H1 (cell line): ENCODE data around the gene LPCAT1.

Experiments
- EP300 ChIP-seq, 2 experiments: IDR thresholded peaks; 1 replicate in 1 of 2; 2 replicates in 1 of 2; pipeline ENCODE4 v1.6.1; 2011 to 2012; ENCODE audit warnings: low read depth in 2 of 2, low read length in 2 of 2, mild to moderate bottlenecking in 2 of 2, borderline replicate concordance in 1 of 2, inconsistent platforms in 1 of 2, moderate library complexity in 1 of 2
- EZH2 ChIP-seq: fragments of 200-600 bp; sonication (generic); IDR thresholded peaks from 2 replicates; pipeline ENCODE4 v1.7.1; 2012; ENCODE audit warnings: low read depth, mild to moderate bottlenecking, moderate library complexity, low read length, inconsistent platforms; ENCODE audit not compliant: severe bottlenecking
- MAX ChIP-seq: IDR thresholded peaks from 2 replicates; pipeline ENCODE4 v1.6.1; 2012; ENCODE audit warnings: inconsistent platforms
- NANOG ChIP-seq: IDR thresholded peaks from 2 replicates; pipeline ENCODE4 v1.6.1; 2011; ENCODE audit warnings: low read length, low read depth, mild to moderate bottlenecking, inconsistent platforms; ENCODE audit not compliant: insufficient read depth, poor library complexity, severe bottlenecking
- POLR2A ChIP-seq, 2 experiments: IDR thresholded peaks; 1 replicate in 1 of 2; 2 replicates in 1 of 2; pipeline ENCODE4 v1.6.1; 2011; ENCODE audit warnings: low read depth in 2 of 2, low read length in 2 of 2, mild to moderate bottlenecking in 2 of 2; ENCODE audit errors: control extremely low read depth in 1 of 2
- RAD21 ChIP-seq, 2 experiments: IDR thresholded peaks in 1 of 2; conservative IDR thresholded peaks in 1 of 2; 2 replicates each; pipeline ENCODE4 v1.6.1; 2011; ENCODE audit warnings: low read depth in 2 of 2, low read length in 2 of 2, improper control_type of control experiment in 1 of 2, inconsistent platforms in 1 of 2, mild to moderate bottlenecking in 1 of 2, moderate library complexity in 1 of 2
- RFX5 ChIP-seq: IDR thresholded peaks from 2 replicates; pipeline ENCODE4 v1.6.1; 2011; ENCODE audit warnings: low read depth, low read length, improper control_type of control experiment, borderline replicate concordance
- SIN3A ChIP-seq, 2 experiments: IDR thresholded peaks in 1 of 2; conservative IDR thresholded peaks in 1 of 2; 2 replicates each; pipeline ENCODE4 v1.6.1; 2011 to 2012; ENCODE audit warnings: low read length in 2 of 2, improper control_type of control experiment in 1 of 2, low read depth in 1 of 2, mild to moderate bottlenecking in 1 of 2
- SP1 ChIP-seq: IDR thresholded peaks from 2 replicates; pipeline ENCODE4 v1.6.1; 2011; ENCODE audit warnings: low read depth, low read length
- SP4 ChIP-seq: IDR thresholded peaks from 2 replicates; pipeline ENCODE4 v1.6.1; 2012; ENCODE audit warnings: low read length, inconsistent platforms
- TAF1 ChIP-seq: IDR thresholded peaks from 2 replicates; pipeline ENCODE4 v1.6.1; 2011; ENCODE audit warnings: mild to moderate bottlenecking, low read depth, low read length
- TAF7 ChIP-seq: optimal IDR thresholded peaks from 2 replicates; pipeline ENCODE3; 2011; ENCODE audit warnings: low read depth, mild to moderate bottlenecking, inconsistent platforms, low read length, moderate library complexity, borderline replicate concordance
- TF ChIP-seq, protein P1 (sequence below), 3 experiments: IDR thresholded peaks; 1 replicate in 2 of 3; 2 replicates in 1 of 3; pipeline versions ENCODE4 v1.5.1 to v1.6.1; 2011; ENCODE audit warnings: low read length in 3 of 3, mild to moderate bottlenecking in 3 of 3, inconsistent platforms in 2 of 3, low read depth in 1 of 3, moderate library complexity in 1 of 3; ENCODE audit not compliant: insufficient read depth in 1 of 3; ENCODE audit errors: control extremely low read depth in 1 of 3
- TF ChIP-seq, protein P2 (sequence below): fragments of 300-600 bp; sonication (generic); IDR thresholded peaks from 2 replicates; pipeline ENCODE4 v1.7.1; 2012; ENCODE audit warnings: low read length, moderate library complexity, mild to moderate bottlenecking, inconsistent platforms; ENCODE audit not compliant: insufficient replicate concordance

GRCh38 chr5:1545805-1546355 lies 22.1 kb upstream of the LPCAT1 start:
- TF ChIP-seq, protein P1, sequence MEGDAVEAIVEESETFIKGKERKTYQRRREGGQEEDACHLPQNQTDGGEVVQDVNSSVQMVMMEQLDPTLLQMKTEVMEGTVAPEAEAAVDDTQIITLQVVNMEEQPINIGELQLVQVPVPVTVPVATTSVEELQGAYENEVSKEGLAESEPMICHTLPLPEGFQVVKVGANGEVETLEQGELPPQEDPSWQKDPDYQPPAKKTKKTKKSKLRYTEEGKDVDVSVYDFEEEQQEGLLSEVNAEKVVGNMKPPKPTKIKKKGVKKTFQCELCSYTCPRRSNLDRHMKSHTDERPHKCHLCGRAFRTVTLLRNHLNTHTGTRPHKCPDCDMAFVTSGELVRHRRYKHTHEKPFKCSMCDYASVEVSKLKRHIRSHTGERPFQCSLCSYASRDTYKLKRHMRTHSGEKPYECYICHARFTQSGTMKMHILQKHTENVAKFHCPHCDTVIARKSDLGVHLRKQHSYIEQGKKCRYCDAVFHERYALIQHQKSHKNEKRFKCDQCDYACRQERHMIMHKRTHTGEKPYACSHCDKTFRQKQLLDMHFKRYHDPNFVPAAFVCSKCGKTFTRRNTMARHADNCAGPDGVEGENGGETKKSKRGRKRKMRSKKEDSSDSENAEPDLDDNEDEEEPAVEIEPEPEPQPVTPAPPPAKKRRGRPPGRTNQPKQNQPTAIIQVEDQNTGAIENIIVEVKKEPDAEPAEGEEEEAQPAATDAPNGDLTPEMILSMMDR (IDR thresholded peaks at IDR 0.05; ENCODE audit: control extremely low read depth in 1 of 3, insufficient read depth in 1 of 3, low read depth in 1 of 3, low read length in 3 of 3): no peak
- TF ChIP-seq MAX (no peak), POLR2A (IDR thresholded peaks at IDR 0.05; ENCODE audit: control extremely low read depth in 1 of 2, low read depth in 2 of 2, low read length in 2 of 2) (no peak), SP4 (no peak), EP300 (IDR thresholded peaks at IDR 0.05; ENCODE audit: borderline replicate concordance in 1 of 2, low read depth in 2 of 2, low read length in 2 of 2) (no peak), NANOG (no peak), EZH2 (no peak), RAD21 (IDR thresholded peaks at IDR 0.05 in 1 of 2, conservative IDR thresholded peaks at IDR 0.05 in 1 of 2; ENCODE audit: low read depth in 2 of 2, low read length in 2 of 2) (no peak), RFX5 (no peak), TAF1 (no peak), TAF7 (no peak), SIN3A (conservative IDR thresholded peaks at IDR 0.05 in 1 of 2, IDR thresholded peaks at IDR 0.05 in 1 of 2; ENCODE audit: low read depth in 1 of 2, low read length in 2 of 2) (no peak), SP1 (no peak)
- TF ChIP-seq, protein P2, sequence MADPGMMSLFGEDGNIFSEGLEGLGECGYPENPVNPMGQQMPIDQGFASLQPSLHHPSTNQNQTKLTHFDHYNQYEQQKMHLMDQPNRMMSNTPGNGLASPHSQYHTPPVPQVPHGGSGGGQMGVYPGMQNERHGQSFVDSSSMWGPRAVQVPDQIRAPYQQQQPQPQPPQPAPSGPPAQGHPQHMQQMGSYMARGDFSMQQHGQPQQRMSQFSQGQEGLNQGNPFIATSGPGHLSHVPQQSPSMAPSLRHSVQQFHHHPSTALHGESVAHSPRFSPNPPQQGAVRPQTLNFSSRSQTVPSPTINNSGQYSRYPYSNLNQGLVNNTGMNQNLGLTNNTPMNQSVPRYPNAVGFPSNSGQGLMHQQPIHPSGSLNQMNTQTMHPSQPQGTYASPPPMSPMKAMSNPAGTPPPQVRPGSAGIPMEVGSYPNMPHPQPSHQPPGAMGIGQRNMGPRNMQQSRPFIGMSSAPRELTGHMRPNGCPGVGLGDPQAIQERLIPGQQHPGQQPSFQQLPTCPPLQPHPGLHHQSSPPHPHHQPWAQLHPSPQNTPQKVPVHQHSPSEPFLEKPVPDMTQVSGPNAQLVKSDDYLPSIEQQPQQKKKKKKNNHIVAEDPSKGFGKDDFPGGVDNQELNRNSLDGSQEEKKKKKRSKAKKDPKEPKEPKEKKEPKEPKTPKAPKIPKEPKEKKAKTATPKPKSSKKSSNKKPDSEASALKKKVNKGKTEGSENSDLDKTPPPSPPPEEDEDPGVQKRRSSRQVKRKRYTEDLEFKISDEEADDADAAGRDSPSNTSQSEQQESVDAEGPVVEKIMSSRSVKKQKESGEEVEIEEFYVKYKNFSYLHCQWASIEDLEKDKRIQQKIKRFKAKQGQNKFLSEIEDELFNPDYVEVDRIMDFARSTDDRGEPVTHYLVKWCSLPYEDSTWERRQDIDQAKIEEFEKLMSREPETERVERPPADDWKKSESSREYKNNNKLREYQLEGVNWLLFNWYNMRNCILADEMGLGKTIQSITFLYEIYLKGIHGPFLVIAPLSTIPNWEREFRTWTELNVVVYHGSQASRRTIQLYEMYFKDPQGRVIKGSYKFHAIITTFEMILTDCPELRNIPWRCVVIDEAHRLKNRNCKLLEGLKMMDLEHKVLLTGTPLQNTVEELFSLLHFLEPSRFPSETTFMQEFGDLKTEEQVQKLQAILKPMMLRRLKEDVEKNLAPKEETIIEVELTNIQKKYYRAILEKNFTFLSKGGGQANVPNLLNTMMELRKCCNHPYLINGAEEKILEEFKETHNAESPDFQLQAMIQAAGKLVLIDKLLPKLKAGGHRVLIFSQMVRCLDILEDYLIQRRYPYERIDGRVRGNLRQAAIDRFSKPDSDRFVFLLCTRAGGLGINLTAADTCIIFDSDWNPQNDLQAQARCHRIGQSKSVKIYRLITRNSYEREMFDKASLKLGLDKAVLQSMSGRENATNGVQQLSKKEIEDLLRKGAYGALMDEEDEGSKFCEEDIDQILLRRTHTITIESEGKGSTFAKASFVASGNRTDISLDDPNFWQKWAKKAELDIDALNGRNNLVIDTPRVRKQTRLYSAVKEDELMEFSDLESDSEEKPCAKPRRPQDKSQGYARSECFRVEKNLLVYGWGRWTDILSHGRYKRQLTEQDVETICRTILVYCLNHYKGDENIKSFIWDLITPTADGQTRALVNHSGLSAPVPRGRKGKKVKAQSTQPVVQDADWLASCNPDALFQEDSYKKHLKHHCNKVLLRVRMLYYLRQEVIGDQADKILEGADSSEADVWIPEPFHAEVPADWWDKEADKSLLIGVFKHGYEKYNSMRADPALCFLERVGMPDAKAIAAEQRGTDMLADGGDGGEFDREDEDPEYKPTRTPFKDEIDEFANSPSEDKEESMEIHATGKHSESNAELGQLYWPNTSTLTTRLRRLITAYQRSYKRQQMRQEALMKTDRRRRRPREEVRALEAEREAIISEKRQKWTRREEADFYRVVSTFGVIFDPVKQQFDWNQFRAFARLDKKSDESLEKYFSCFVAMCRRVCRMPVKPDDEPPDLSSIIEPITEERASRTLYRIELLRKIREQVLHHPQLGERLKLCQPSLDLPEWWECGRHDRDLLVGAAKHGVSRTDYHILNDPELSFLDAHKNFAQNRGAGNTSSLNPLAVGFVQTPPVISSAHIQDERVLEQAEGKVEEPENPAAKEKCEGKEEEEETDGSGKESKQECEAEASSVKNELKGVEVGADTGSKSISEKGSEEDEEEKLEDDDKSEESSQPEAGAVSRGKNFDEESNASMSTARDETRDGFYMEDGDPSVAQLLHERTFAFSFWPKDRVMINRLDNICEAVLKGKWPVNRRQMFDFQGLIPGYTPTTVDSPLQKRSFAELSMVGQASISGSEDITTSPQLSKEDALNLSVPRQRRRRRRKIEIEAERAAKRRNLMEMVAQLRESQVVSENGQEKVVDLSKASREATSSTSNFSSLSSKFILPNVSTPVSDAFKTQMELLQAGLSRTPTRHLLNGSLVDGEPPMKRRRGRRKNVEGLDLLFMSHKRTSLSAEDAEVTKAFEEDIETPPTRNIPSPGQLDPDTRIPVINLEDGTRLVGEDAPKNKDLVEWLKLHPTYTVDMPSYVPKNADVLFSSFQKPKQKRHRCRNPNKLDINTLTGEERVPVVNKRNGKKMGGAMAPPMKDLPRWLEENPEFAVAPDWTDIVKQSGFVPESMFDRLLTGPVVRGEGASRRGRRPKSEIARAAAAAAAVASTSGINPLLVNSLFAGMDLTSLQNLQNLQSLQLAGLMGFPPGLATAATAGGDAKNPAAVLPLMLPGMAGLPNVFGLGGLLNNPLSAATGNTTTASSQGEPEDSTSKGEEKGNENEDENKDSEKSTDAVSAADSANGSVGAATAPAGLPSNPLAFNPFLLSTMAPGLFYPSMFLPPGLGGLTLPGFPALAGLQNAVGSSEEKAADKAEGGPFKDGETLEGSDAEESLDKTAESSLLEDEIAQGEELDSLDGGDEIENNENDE: no peak
